ENCODE measurements around the gene KRTAP21-2. TPM values are rescaled to one million over a fixed set of nuclear protein-coding genes. Genes with fewer than 3 reads are reported as not detected.
"Not testable (repeated sequence)": the region's sequence is repeated elsewhere in the genome, so short reads cannot be mapped to it uniquely, and the experiment has no call there.

KRTAP21-2 gene
- total RNA-seq, 6 donors from 2014 or later = not detected

DNA sequence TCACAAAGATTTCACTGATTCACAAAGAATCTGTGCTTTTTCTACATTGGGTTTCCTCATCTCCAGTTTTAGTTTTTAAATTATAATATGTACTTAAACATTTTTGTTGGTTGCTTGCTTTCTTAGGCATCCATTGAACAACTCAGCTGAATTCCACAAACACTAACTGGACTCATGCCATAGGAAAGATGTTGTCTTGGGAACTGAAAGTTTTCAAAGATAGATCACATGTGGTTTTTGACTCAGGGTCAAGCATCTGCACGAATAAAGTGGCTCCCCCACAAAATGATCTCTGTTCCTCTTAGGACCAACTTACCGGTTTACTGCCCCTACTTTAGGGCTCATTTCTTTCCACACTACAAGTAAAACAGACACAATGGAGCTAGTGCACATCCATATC lies 11.2 kb upstream of the KRTAP21-2 start:
- H3K27ac ChIP-seq = no peak overlapping the region
- DNase-seq = no peak
- no peak overlapping the region for H3K4me3 ChIP-seq
- WGBS, 2 donors = 61 to 64% methylated on average over 2 of the region's 2 CpGs
- ATAC-seq (ENCODE audit: low FRiP score in 2 of 2) = no peak
- H3K36me3 ChIP-seq = no peaks in the 10 kb centered on the region
- no peaks in the 10 kb centered on the region for H3K9me3 ChIP-seq
- no peaks in the 10 kb centered on the region for H3K27me3 ChIP-seq
- TF ChIP-seq POLR2A (IDR thresholded peaks at IDR 0.05) (no peak), POLR2AphosphoS5 (IDR thresholded peaks at IDR 0.05) (no peak), EP300 (IDR thresholded peaks at IDR 0.05) (no peak)
- TF ChIP-seq, protein P1, sequence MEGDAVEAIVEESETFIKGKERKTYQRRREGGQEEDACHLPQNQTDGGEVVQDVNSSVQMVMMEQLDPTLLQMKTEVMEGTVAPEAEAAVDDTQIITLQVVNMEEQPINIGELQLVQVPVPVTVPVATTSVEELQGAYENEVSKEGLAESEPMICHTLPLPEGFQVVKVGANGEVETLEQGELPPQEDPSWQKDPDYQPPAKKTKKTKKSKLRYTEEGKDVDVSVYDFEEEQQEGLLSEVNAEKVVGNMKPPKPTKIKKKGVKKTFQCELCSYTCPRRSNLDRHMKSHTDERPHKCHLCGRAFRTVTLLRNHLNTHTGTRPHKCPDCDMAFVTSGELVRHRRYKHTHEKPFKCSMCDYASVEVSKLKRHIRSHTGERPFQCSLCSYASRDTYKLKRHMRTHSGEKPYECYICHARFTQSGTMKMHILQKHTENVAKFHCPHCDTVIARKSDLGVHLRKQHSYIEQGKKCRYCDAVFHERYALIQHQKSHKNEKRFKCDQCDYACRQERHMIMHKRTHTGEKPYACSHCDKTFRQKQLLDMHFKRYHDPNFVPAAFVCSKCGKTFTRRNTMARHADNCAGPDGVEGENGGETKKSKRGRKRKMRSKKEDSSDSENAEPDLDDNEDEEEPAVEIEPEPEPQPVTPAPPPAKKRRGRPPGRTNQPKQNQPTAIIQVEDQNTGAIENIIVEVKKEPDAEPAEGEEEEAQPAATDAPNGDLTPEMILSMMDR (IDR thresholded peaks at IDR 0.05) = no peak
- H3K4me1 ChIP-seq = no peaks in the 10 kb centered on the region

- H3K9me3 ChIP-seq; DNase-seq; H3K4me3 ChIP-seq; H3K4me1 ChIP-seq; H3K27ac ChIP-seq; ATAC-seq (ENCODE audit: low FRiP score in 2 of 2); H3K36me3 ChIP-seq; H3K27me3 ChIP-seq: not testable (repeated sequence)
- 79 to 100% methylated on average over 2 of the region's 2 CpGs for WGBS, 2 donors
Observed at GRCh38 chr21:30755328-30755727, 8.3 kb upstream of the KRTAP21-2 start, which contains the start of gene KRTAP21-1. KRTAP21-1 (minus strand) TSS chr21:30755428; CDS start chr21:30755378, 50 bp downstream.

DNA sequence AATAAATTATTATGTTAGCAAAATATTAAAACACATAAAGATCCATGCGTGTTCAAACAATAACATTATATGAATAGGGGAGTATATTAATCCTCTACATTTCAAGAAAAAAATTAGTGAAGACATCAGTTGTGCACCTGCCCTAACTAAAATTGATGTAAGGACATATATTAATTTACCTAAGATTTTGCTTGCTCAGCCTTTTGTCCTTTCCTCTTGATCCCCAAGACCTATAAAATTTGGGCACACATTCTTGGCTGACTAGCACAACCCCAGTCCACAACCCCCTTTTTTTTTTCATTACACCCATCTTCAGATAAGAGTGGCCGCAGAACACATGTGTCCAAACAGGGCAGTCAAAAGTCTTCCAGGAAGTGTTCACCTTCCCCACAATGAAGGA lies 6.6 kb downstream of the KRTAP21-2 start:
- Histone ChIP-seq H3K36me3 (no peaks in the 10 kb centered on the region), H3K4me3 (no peak overlapping the region), H3K27me3 (no peaks in the 10 kb centered on the region), H3K27ac (no peak overlapping the region), H3K9me3 (no peaks in the 10 kb centered on the region), H3K4me1 (no peaks in the 10 kb centered on the region)
- TF ChIP-seq, protein P1 (IDR thresholded peaks at IDR 0.05) = no peak
- TF ChIP-seq POLR2A (IDR thresholded peaks at IDR 0.05) (no peak), POLR2AphosphoS5 (IDR thresholded peaks at IDR 0.05) (no peak), EP300 (IDR thresholded peaks at IDR 0.05) (no peak)
- DNase-seq (no peak), ATAC-seq (ENCODE audit: low FRiP score in 2 of 2) (no peak)
- WGBS, 2 donors = 88 to 90% methylated on average over 2 of the region's 2 CpGs

DNA sequence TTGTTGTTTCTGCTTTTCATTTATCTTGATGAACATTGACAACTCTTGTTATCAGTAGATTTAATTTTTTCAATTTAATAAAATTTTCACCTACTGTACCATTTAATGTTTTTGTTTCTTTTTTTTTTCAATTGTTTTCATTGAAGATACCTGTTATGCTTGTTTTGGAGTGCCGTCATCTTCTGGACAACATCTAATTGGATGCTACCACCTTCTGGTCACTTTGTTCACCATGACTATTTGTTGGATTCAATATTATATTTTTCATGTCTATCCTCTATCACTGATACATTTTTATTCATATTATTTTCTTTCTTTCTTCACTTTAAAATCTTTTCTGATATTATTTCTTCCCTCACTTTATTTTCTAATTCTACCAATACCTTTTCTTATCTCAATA lies 14.0 kb downstream of the KRTAP21-2 start:
- no peak overlapping the region for H3K27ac ChIP-seq
- TF ChIP-seq POLR2A (IDR thresholded peaks at IDR 0.05) = no peak
- TF ChIP-seq EP300 (IDR thresholded peaks at IDR 0.05) = no peak
- no peak for TF ChIP-seq POLR2AphosphoS5 (IDR thresholded peaks at IDR 0.05)
- TF ChIP-seq, protein P1 (IDR thresholded peaks at IDR 0.05) = no peak
- H3K4me1 ChIP-seq = no peaks in the 10 kb centered on the region
- H3K36me3 ChIP-seq = no peaks in the 10 kb centered on the region
- no peak for DNase-seq
- H3K4me3 ChIP-seq = no peak overlapping the region
- no peaks in the 10 kb centered on the region for H3K9me3 ChIP-seq
- ATAC-seq (ENCODE audit: low FRiP score in 2 of 2) = no peak
- 63 to 65% methylated on average over 1 of the region's 1 CpG for WGBS, 2 donors
- H3K27me3 ChIP-seq = no peaks in the 10 kb centered on the region

- Histone ChIP-seq H3K36me3 (no peaks in the 10 kb centered on the region), H3K4me1 (no peaks in the 10 kb centered on the region), H3K4me3 (no peak overlapping the region), H3K27ac (no peak overlapping the region), H3K9me3 (no peaks in the 10 kb centered on the region), H3K27me3 (no peaks in the 10 kb centered on the region)
- WGBS, 2 donors = 71 to 86% methylated on average over 1 of the region's 1 CpG
- ATAC-seq (ENCODE audit: low FRiP score in 2 of 2) = no peak
- TF ChIP-seq POLR2AphosphoS5 (IDR thresholded peaks at IDR 0.05) (no peak), POLR2A (IDR thresholded peaks at IDR 0.05) (no peak), EP300 (IDR thresholded peaks at IDR 0.05) (no peak)
- TF ChIP-seq, protein P1 (IDR thresholded peaks at IDR 0.05) = no peak
- DNase-seq = no peak
Observed at GRCh38 chr21:30726726-30727125, 20.3 kb downstream of the KRTAP21-2 start.

All from upper lobe of left lung (tissue), 6 donors.